ENCODE measurements around the gene DUSP9. TPM values are rescaled to one million over a fixed set of nuclear protein-coding genes. Genes with fewer than 3 reads are reported as not detected.

DUSP9 gene
- polyA plus RNA-seq, 3 donors: 0.07 to 1.0 TPM; not detected in 1

DNA sequence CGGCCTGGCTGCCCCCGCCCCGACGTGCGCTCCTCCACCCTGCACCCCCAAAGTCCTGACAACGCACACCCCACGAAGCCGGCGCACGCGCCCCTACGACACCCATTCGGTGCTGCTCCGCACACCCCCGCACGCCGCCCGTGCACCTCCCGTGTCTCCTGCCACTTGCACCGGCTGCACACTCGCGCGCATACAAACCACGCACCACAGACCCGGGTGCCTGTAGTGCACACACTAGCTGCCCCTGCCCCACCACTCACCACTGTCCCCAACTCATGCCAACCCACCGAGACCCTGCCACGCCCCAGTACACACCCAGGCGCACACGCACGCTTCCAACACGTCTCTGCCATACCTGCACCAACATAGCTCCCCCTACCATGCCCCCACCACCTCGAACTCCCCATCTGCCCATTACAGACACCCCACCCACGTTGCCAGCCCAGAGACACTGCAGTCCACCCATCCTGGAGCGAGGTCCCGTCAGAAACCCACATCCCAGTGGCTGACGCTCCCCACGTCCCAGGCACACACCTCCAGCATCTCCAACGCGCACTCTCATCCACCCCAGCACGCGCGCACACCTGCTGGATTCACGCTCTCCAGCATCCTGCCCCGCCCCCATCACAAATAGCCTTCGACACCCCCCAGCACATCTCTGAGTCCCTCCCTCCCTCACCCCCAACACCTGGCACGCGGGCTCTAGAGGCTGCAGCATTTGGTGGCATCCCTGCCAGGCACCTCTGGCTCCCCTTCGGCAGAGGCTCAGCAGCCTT lies 4.2 kb upstream of the DUSP9 start:
- WGBS, 3 donors: 3 to 27% (median 5%) methylated on average over 25 to 46 of the region's 48 CpGs
- no peak overlapping the region for H3K27ac ChIP-seq (ENCODE audit: low read depth, low read length)

GRCh38 chrX:153643431-153644351 lies 3.3 kb upstream of the DUSP9 start:
- WGBS, 3 donors: 1 to 32% (median 2%) methylated on average over 29 to 66 of the region's 84 CpGs
- no peak overlapping the region for H3K27ac ChIP-seq (ENCODE audit: low read depth, low read length)

- 6 to 36% (median 29%) methylated on average over 8 to 35 of the region's 46 CpGs for WGBS, 3 donors
Observed at GRCh38 chrX:153644356-153645125, 2.5 kb upstream of the DUSP9 start.

DNA sequence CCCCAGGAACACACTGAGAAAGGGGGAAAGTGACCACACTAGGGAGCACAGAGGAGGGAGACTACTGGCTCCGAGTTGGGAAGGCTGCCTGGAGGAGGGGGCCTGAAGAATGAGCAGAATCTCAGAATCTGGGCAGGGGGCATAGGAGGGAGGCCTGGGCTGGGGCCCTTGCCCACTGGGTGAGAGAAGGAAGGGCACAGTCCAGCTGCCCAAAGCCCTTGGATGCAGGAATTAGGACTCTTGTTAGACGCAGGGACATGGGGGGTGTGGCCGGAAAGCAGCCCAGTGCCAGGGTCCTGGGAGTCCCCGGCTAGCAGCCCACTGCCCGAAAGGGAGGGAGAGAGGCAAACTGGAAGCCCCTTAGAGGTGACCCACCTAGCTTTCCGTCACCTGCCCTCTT lies 1.9 kb upstream of the DUSP9 start:
- WGBS, 3 donors: 54 to 61% (median 60%) methylated on average over 5 to 6 of the region's 6 CpGs
- H3K27ac ChIP-seq (ENCODE audit: low read depth, low read length): no peak overlapping the region

More at GRCh38 chrX:153644356-153645125, 2.5 kb upstream of the DUSP9 start:
- H3K27ac ChIP-seq (ENCODE audit: low read depth, low read length): no peak overlapping the region

DNA sequence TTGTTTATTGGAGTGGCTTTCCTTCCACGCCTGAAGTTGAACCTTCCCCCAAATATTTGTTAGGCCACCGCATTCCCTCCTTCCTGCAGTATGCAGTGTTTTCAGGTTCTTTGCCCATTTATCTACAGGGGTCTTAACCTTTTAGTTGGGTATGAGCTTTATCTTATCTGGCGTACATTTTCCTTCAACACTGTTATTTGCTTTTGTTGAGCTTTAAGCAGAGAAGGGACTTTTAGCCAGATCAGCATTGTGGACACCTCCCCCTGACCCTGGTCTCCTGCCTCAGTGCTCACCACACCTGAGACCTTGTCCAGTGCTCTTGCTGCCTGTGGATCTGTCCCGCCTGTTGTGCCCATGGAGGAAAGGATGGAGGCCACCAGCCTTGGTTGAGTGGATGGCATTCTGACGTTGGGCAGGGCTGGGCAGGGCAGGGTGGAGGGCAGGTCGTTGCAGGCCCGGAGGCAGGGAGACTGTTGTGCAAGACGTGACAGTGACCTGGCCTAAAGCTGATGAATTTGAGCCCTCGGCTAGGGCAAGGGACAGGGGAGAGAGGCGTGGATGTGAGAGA lies 998 bp upstream of the DUSP9 start:
- no peak overlapping the region for H3K27ac ChIP-seq (ENCODE audit: low read depth, low read length)
- WGBS, 3 donors: 36 to 67% (median 61%) methylated on average over 10 of the region's 10 CpGs

DNA sequence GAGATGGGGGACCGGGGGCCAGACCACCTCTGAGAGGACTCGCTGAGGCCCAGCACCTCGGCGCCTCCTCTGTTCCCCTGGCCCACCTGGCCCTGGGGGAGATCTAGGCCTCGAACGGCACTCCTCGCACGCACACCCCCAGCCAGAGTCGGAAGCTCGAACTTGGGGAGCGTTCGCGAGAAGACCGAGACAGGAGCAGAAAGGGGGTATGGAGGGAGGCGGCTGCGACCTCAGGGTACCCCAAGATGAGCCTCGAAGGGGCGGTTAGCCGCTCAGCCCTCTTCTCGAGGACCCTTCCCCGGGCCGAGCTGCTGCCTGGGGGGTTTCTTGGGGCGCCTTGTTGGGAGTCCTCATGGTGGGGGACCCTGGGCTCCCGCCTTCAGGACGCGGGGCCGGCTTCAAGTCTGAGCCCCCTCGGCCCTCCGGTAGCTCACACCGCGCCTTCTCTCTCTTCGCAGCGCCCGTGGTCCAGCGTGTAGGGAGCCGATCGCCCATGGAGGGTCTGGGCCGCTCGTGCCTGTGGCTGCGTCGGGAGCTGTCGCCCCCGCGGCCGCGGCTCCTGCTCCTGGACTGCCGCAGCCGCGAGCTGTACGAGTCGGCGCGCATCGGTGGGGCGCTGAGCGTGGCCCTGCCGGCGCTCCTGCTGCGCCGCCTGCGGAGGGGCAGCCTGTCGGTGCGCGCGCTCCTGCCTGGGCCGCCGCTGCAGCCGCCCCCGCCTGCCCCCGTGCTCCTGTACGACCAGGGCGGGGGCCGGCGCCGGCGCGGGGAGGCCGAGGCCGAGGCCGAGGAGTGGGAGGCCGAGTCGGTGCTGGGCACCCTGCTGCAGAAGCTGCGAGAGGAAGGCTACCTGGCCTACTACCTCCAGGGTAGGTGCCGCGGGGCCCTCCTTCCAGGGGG lies 706 bp downstream of the DUSP9 start:
- 9 to 42% (median 12%) methylated on average over 30 to 85 of the region's 85 CpGs for WGBS, 3 donors
- H3K27ac ChIP-seq (ENCODE audit: low read depth, low read length): no peak overlapping the region

DNA sequence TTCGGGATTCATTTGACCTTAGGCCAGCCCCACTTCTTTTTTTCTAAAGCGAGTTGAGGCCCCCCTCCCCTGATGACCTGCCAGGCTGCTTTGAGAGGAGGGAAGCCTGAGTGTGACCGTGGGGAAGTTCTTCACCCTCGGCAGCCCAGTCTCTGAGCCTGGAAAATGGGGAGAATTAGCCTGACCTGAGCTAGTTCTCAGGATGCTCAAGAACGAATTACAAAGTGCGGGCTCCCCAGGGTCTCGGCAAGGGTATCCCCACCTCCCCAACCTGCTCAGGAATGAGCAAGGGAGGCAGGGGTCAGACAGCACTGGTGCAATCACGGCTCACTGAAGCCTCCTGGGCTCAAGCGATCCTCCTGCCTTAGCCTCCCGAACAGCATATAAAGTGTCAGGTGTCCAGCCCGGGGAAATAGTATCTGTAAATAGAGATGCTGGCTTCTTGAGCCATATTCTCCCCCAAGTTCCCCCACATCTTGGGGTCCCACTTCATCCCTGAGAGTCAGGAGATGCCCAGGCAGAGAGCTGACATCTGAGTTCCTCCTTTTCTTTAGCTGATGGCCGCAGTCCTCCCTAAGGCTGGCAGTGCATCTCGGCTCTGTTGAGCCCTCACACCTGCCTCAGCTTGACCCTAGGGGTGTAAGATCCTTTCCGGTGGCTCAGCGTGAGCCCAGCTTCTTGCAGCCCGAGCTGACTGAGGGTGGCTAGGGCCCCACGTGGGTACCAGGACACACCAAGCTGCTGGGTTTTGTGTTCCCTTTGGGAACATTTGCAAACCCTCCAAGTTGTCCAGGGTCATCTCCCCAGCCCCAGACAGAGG lies 1.6 kb downstream of the DUSP9 start:
- no peak overlapping the region for H3K27ac ChIP-seq (ENCODE audit: low read depth, low read length)
- 73 to 83% (median 77%) methylated on average over 15 to 17 of the region's 17 CpGs for WGBS, 3 donors

- H3K27ac ChIP-seq (ENCODE audit: low read depth, low read length): no peak overlapping the region
- WGBS, 3 donors: 73 to 84% (median 83%) methylated on average over 21 to 26 of the region's 26 CpGs
Observed at GRCh38 chrX:153649178-153649914, 2.3 kb downstream of the DUSP9 start.

GRCh38 chrX:153649915-153650782 lies 3.1 kb downstream of the DUSP9 start:
- H3K27ac ChIP-seq (ENCODE audit: low read depth, low read length): no peak overlapping the region
- 71 to 76% (median 73%) methylated on average over 20 to 39 of the region's 41 CpGs for WGBS, 3 donors

GRCh38 chrX:153650959-153651358 lies 4.0 kb downstream of the DUSP9 start:
- H3K27ac ChIP-seq (ENCODE audit: low read depth, low read length): no peak overlapping the region
- 90 to 91% (median 91%) methylated on average over 12 to 13 of the region's 13 CpGs for WGBS, 3 donors

DNA sequence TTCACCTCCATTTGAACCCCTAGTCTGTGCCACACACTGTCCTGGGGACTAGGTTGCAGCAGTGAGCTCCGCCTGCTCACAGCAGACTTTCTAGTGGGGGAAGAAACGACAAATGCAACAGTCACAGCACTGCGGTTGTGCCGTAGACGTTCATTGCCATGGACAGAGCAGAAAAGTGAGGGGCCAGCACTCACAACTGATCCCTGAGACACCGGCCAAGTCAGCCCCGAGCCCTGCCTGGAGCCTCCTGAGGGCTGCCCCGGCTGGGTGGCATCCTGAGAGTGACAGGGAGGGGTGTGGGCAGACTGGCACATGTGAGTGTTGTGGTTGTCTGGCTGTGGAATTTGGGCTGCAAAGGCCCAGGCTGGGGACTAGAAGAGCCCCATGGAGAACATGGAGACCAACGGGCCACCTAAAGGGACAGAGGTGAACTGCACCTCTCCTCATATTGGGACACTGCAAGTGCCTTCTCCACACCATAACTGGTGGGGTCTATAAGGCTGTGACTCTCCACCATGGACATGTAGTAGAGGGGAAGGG lies 4.6 kb downstream of the DUSP9 start:
- H3K27ac ChIP-seq (ENCODE audit: low read depth, low read length): no peak overlapping the region
- 77 to 81% (median 80%) methylated on average over 9 of the region's 9 CpGs for WGBS, 3 donors

DNA sequence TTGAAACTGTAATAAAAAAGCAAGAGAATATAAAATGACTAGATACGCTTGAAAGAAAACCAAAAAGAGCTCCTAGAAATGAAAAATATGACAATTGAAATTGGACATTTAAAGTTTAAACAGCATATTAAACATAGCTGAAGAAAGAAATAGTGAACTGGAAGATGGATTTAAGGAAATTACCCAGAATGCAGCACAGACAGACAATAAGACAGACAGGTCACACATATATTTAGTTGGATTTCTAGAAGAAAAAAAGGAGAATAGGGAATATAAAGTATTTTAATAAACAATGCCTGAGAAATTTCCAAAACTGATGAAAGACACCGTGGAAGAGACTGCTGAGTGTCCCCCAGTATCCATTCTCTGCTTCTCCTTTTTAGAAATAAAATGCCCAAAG lies 6.6 kb downstream of the DUSP9 start:
- H3K27ac ChIP-seq (ENCODE audit: low read depth, low read length): no peak overlapping the region
- 83 to 100% (median 99%) methylated on average over 2 of the region's 2 CpGs for WGBS, 3 donors

GRCh38 chrX:153657161-153657560 lies 10.2 kb downstream of the DUSP9 start:
- WGBS, 3 donors: 87 to 94% (median 88%) methylated on average over 7 to 9 of the region's 9 CpGs
- no peak overlapping the region for H3K27ac ChIP-seq (ENCODE audit: low read depth, low read length)

DNA sequence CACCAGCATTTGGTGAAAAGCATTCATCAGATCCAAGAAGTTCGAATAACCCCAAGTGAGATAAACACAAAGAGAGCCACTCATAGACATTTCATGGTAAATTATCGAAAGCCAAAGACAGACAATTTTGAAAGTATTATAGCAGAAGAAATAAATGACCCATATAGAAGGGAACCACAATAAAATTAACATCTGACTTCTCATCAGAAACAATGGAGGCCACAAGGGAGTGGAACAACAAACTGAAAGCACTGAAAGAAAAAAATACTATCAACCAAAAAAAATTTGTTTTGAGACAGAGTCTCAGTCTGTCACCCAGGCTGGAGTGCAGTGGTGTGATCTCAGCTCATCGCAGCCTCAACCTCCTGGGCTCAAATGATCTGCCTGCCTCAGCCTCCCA lies 12.3 kb downstream of the DUSP9 start:
- WGBS, 3 donors: 87 to 98% (median 88%) methylated on average over 3 of the region's 3 CpGs
- no peak overlapping the region for H3K27ac ChIP-seq (ENCODE audit: low read depth, low read length)

GRCh38 chrX:153662266-153662665 lies 15.3 kb downstream of the DUSP9 start:
- no peak overlapping the region for H3K27ac ChIP-seq (ENCODE audit: low read depth, low read length)
- 3 to 30% (median 3%) methylated on average over 14 to 31 of the region's 31 CpGs for WGBS, 3 donors

All from adipose tissue (tissue), 3 donors.